Transverse colon (tissue), 4 donors: Measurements from ENCODE around the gene TMEM114.

Source experiments
- POLR2A ChIP-seq: fragments of 450-650 bp; IDR thresholded peaks from one replicate; pipeline ENCODE4 v1.6.1; 2016; ENCODE audit warnings: antibody characterized with exemption, mild to moderate bottlenecking, moderate library complexity
- POLR2AphosphoS5 ChIP-seq, 3 donors: sonication (generic); formaldehyde crosslinking; IDR thresholded peaks; one replicate each; pipeline ENCODE4 v1.6.1; 2016; ENCODE audit warnings: antibody characterized with exemption in 3 of 3
- TF ChIP-seq, protein P1 (sequence below), 5 experiments: fragments of 200-600 bp in 3 of 5; fragments of 450-650 bp in 2 of 5; sonication (generic) in 3 of 5; IDR thresholded peaks; 1 replicate in 2 of 5; 2 replicates in 3 of 5; pipeline ENCODE4 v1.5.1; 2016 to 2017; ENCODE audit warnings: antibody characterized with exemption in 5 of 5, inconsistent platforms in 3 of 5, mild to moderate bottlenecking in 2 of 5, moderate library complexity in 1 of 5

DNA sequence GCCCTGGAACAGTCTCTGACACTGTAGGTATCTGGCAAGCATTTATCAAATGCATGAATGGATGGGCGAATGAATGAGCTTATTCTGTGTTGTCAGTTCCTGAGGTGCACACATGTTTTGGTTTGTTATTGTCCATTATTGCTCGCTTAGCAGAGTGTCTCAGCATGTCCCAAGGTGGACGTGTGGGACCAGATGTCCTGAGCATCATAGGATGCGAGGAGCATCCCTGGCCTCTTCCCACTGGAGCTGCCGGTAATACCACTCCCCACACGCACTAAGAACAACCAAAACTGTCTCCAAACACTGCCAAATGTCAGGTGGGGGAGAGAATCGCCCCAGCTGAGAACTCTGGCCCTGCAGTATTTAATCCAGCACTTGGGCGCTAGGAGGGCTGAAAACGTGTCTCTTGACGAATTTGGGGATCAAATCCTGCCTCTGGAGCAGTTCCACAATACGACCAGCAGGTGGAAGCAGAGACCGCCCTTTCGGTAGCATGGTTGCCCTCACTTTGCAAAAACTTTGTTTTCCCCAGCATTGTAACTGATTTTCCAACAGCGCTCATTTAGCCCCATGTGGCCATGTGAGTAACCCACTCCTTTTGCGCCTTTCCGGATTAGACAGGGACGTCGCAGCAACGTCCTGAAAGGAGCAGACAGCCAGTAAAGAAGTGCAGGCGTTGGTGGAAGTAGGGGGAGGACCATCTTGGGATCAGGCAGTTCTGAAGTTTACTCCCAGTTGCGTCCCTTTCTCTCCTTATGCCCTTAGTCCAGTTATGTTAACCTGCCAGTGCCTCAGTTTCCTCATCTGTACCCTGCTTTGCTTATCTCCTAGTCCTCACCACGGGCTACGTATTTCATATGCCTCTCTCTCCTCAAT is 22.7 kb downstream of the TMEM114 start:
- TF ChIP-seq POLR2AphosphoS5 (IDR thresholded peaks at IDR 0.05) (no peak), POLR2A (no peak)
- TF ChIP-seq, protein P1, sequence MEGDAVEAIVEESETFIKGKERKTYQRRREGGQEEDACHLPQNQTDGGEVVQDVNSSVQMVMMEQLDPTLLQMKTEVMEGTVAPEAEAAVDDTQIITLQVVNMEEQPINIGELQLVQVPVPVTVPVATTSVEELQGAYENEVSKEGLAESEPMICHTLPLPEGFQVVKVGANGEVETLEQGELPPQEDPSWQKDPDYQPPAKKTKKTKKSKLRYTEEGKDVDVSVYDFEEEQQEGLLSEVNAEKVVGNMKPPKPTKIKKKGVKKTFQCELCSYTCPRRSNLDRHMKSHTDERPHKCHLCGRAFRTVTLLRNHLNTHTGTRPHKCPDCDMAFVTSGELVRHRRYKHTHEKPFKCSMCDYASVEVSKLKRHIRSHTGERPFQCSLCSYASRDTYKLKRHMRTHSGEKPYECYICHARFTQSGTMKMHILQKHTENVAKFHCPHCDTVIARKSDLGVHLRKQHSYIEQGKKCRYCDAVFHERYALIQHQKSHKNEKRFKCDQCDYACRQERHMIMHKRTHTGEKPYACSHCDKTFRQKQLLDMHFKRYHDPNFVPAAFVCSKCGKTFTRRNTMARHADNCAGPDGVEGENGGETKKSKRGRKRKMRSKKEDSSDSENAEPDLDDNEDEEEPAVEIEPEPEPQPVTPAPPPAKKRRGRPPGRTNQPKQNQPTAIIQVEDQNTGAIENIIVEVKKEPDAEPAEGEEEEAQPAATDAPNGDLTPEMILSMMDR (IDR thresholded peaks at IDR 0.05): peak; percentile 97 to 99 (median 98)
